COLO668 (cell line): ENCODE measurements around the gene CDCP1.

Experiments
- DNase-seq: peaks from one replicate; lab custom pipeline; 2025; ENCODE audit not compliant: unreplicated experiment; lab: John Stamatoyannopoulos, UW

The CDCP1 gene

DNA sequence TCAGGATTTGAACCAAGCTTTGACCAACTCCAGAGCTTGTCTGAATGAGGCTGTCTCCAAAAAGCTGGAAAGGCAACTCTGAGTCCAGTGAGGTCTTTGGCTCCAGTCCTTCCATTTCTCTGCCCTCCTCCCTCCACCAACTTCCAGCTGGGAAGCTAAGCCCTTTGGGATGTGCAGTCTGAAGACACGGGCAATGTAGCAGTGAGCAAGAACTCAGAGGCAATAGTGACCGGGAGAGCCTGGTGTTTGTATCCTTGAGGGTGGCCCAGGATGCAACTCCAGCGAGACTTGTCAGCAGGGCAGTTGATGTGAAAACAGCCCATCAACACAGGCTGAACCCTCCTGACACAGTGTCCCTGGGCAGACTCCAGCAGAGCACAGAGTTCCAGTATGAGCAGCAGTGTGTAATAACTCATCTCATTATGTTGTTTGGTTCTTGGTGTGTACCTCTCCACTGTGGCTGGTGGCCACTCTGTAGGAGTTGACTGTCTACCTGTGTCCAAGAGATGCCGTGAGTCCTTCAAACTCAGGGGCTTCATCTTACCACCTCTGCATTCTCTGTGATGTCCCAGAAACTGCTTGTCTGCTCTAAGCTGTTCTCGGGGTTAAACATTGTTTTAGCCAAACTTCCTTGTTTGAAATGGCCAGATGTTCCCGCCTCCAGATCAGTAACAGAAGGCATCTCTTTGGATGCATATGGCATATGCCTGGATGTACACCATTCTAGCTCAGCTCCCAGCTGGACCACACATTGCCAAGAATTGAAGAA lies 6.6 kb downstream of the CDCP1 start:
- no peak for DNase-seq

DNA sequence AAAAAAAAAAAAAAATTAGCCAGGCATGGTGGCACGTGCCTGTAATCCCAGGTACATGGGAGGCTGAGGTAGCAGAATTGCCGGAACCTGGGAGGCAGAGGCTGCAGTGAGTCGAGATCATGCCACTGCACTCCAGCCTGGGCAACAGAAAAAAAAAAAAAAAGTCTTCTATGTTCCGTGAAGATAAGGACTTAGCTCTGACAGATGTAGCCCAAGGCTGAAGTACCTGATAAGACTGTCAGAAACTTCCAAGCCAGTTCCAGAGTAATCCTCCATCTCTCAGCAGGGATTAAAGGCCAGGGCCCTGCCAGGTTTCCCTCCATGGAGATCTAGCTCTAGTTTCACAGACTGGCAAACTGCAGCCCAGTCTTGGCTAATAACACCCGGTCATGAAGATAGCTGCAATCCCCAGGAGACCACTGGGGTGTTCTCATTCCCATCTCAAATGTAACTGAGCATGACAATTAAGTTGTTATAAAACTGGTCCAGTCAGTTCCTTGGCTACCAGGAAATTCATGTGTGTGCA lies 8.5 kb downstream of the CDCP1 start:
- no peak for DNase-seq

DNA sequence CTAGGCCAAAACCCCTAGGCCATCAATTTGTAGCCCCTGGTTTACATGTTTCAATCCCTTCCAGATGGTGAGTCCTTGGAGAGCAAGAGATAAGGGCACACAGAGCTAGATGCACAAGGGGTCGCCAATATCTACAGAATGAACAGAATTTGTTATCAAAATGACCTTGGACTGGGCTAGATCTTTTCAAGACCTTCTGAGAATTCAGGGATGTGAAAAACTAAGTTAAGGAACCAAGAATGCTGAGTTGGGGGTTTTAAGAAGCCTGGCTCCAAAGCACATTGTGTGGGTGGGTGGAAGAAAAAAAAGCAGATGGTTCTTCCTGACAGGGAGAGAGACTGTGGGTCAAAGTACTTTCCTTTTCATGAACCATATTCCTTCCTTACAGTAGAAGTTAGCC lies 10.2 kb downstream of the CDCP1 start:
- no peak for DNase-seq

DNA sequence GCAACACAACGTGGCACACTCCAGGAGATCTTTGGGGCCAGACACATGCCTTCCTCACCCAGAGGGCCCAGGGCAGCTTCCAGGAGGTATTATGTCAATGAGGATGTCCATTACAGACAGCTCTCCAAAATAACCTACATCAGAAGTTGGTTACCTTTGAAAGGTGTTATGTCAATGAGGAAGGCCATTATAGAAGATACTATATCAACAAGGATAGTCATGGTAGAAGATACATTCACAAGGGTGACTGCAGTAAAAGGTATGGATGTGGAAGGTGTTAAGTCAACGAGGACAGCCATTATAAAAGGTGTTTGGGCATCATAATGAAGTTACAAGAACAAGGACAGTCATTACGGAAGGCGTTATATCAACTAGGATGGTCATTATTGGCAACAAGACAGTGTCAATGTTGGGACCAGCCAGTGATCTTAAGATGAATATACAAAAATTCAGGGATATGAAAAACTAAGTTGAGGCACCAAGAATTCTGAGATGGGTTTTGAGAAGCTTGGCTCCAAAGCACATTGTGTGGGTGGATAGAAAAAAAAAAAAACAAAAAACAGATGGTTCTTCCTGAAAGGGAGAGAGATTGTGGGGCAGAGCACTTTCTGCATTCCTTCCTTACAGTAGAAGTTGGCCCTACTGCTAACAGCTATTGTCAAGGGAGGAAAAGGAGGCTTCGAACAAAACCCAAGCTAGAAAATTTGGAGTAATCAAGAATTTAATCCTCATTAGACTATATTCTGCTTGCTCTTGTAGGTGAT lies 11.2 kb downstream of the CDCP1 start:
- DNase-seq = no peak

DNA sequence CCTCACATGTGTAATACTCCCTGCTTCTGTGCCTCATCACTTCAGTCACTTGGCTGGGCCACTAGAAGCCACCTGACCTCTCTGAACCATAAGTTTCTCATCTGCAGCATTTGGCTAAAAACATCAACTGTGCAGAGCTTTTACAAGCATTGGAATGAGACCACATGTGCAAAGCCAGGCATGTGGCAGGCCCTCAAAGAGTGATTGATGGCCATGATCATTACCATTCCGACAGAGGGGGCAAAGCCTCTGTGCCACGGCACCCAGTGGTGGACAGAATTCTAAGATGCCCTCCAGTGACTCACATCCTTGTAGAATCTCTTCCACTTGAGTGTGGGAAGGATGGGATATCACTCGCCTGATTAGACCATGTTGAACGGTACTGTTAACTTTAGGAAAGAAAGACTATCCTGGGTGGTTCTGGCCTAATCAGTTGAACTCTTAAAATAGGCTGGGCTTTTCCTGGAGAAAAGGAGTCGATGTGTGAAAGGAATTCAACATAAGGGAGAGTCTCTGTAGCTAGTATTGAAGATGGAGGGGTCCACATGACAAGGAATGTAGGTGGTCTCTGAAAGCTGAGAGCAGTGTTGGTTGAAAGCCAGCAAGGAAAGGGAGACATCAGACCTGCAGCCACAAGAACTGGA lies 13.5 kb downstream of the CDCP1 start:
- DNase-seq = no peak

DNA sequence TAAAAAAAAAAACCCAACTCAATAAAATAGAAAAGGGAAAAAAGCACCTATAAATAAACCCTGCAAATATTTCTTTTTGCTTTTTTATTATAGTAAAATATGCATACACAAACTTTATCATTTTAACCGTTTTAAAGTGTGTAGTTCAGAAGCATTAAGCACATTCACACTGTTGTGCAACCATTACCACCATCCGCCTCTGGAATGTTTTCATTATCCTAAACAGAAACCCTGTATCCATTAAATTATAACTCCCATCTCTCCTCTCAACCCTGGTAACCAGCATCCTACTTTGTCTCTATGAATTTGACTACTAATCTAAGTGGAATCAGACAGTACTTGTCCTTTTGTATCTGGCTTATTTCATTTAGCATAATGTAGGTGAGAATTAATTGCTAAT lies 15.0 kb downstream of the CDCP1 start:
- no peak for DNase-seq

DNA sequence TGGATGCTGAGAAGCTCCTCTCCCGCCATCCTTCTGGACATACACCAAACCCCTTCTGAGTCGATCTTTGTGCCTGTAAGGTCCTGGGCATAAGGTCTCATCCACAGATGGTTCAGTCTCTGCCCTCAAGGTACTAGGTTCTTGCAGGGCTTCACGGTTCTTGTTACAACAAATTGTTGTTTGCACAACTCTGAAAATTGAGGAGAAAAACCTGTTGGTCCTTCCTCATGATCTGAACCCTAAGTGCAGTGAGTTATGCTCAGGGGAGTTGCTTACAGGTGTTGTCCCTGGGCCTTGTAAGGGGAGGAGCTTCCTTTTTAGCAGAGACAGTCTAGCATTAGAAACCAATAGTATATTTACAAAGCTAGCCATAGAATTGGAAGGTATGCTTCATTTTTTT lies 15.7 kb downstream of the CDCP1 start:
- DNase-seq = no peak

DNA sequence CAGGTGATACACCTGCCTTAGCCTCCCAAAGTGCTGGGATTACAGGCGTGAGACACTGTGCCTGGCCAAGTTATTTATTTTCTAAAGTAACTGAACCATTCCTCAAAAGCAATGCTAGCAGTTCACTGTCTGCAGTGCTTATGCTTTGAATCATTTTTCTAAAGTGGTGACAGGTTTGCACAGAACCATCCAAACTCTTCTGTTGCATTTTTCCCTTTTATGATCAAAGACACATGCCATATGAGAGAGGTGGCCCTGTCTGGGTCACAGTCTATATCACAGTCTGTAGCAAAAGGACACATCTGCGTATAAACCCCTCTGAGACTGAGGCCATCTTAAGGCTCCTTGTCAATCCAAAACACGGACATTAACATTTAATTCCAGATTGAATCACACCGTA lies 17.2 kb downstream of the CDCP1 start:
- DNase-seq = no peak

DNA sequence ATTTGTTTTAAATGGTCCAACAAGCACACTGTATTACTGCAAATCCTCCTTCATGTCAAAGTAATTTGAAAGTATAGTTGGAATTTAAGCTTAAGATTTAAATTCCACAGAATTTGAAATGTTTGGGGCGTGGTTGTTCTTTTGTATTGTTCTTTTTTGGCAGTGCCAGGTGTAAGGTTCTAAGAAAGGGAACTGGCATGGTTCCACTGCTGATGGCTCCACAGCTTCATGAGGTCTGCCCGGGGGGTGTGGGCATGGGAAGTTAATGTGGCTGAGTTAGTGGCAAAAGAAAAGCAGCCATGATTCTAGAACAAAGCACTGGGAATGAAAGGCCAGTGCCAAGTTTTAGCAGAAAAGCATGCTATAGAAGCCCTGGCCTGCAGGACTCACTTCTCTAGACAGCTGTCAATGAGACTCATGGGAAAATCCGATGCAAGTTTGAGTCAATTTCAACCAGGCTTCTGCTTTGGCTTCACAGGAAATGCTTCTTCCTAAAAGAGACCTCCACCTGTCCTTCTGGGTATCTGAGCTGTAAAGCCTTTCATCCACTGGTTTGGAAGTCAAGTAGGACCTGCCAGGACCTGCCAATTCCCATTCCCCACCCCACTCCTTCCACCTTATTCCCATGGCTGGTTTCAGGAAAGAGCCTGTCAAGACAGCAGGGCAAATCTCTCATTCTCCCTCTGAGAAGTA lies 18.9 kb downstream of the CDCP1 start:
- DNase-seq = no peak

DNA sequence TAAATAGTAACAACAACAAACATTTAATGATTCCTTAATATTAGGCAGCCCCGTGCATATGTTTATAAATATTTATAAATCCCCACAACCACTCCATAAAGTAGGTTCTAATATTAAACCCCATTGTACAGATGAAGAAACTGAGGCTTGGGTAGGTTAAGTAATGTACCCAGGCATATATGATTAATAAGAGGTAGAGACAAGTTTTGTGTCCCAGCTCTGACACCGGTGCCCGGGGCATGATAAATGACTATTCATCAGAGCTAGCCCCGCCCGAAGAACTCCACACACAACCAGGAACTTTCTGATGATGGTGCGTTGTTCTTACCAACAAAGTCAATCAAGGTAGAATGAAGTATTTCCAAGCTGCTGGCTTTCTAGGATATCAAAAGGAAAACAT lies 19.4 kb downstream of the CDCP1 start:
- no peak for DNase-seq

DNA sequence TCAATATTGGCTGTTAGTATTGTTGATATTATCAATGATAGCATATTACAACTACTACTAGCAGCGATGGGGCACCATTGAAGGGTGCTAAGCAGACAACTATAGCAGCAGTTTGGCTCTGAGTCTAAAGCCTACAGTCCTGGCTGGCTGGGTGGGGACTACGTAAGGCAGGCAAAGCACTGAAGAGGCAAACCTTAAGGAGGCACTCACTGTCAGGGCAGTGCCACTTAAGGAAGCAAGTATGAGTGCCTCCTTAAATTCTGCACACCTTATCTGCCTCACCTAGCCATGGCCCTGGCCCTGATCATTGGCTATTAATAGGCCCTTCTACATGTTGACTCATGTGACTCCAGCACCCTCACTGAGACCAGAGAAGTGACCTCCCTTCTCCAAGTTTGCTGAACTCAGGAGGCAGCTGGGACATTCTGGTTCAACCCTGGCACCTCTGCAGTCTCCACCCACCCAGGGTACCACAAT lies 20.6 kb downstream of the CDCP1 start:
- DNase-seq = no peak

DNA sequence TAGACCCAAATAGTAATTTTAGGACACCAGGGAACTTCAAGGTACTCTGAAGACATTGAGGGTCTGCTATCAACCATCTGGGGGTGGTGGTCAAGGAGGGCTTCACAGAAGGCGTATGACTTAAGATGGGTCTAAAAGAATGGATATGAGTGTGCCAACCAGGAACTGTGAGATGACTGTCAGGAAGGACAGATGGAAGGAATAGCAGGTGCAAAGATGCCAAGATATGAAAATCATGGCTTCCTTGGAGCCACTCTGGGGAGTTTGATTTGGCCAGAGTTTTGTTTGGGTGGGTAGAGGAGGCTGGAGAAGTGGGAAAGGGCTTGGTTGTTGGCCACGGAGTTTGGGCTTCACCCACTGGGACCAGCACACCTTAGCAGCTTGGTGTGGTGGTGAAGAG lies 21.2 kb downstream of the CDCP1 start:
- DNase-seq = no peak

DNA sequence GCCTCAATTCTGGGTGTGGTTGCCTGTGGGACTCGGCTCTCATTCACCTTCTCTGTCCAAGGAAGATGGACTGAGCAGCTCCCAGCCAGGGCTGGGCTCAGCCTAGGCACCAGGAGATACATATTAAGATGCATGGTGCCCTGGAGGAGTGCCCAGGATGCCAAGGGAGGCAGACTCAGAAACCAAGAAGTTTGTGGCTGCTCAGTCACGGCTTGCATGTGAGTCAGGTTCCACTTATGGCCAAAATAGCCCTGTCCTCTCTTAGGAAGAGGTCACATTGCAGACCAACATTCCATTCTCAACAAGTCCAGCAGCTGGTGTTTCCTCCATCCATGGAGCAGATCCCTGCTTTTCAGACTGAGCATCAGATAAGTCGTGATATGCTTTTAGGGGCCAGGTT lies 21.8 kb downstream of the CDCP1 start:
- no peak for DNase-seq

DNA sequence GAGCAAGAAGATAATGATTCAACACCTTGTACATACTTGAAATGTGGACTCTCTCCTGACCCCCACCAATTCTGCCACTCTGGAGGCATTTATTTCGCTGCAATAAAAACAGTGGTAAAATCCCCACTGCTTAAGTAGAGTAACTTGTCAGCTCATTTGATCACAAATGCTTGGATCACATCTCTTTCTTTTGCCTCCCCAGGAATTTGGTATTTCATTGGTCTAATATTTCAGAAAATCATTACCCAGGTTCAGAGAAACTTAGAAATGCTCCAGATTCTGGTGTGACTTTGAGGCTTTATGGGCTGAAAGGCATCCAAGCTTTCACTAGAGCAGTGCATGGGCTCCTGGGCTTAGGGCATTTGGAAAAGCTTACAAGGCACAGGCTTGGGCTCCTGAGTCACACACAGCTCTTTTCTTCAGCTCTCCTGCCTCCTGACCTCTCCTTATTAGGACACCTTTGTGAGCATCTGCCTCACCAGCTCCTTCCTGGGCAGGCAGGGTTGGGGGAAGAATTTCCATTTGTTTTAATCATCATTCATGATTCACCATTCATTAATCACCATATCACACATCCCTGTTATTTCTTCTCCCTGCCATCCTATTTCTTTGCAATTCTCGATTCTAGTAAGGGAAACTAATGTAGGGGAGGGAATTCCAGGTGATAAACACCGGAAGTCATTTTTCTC lies 22.5 kb downstream of the CDCP1 start:
- DNase-seq = no peak

DNA sequence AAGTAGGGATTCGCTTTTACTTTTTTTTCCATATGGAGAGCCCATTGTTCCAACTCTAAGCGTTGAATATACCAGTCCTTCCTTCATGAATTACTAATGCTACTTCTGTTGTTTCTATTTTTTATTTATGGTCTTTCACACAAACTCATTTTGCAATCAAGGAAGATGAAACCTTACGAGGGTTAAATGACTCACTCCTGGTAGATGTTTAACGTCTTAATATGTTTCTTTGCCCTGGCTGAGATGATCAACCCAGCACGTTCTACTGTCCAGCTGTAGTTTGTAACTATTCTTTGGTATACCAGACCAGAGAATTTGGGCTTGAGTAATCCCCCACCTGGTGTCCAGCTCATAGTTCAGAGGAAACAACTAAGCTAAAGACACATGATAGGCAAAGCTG lies 23.1 kb downstream of the CDCP1 start:
- no peak for DNase-seq

DNA sequence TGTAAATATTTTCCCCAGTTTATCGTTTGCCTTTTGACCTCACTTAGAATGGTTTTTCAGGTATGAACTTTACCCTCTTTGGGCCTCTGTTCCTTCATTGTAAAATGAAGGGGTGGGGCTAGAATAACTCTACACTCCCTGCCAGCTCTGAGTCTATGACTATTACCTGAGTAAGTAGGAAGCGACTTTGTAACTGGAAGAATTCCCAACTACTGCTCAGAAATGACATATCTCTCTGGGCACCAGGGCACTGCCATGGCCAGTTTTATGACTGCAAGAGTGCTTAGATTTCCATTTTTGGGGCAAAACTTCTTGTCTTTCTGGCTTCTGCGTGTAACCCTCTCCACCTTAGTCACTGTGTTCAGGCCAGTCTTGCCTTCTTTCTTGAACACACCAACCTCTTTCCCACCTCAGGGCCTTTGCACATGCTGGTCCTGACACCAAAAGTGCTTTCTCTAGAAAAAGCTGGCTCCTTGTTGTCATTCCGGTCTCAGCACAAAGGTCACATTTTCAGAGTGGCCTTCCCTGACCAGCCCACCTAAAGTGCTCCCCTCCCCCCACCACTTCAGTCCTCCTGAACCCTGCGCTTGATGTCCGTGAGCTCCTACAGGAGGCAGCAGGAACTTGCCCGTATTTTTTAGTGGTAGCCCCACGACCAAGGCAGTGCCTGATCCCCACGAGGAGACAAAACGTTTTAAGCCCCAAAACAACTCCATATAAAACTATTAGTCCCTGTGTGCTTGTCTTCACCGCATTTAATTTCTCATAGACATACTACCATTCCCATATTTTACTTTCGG lies 25.6 kb downstream of the CDCP1 start:
- no peak for DNase-seq

DNA sequence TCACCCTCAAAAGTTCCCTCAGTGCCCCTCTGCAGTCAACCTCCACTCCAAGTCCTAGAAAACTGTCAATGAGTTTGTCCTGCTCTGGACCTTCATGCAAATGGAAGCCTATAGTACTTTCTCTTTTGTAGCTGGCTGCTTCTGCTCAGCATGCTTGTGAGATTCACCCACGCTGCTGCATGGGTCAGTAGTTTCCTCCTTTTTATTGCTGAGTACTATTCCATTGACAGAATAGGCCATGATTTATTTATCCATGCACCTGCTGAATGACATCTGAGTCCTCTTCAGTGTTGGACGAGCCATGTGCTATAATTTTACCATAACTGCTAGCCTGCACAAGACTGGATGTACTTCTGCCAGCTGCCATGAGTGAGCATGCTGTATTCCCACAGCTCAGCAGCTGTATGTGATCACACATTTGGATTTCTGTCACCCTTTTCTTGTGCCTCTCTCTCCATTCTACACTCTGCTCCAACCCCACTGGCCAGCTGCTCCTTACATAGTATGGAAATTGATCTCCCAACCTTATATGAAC lies 26.3 kb downstream of the CDCP1 start:
- DNase-seq = peak; percentile 14

DNA sequence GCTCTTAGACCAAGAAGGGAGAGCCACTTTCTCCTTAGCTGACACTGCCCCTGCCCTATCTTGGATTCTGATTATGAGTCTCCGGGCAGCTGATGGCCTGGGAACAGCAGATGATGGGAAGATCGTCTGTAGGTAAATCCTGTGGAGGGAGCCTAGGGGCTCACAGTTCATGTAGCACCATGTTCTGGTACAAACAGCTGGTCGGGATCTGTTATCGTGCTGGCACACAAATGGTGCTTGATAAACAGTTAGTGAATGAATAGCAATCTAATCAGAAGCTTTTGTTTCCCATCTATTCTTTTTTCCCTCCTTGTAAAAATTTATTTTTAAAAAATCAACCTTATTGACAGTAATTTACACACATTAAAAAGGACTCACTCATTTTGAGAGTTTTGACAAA lies 26.8 kb downstream of the CDCP1 start:
- peak; percentile 7 for DNase-seq

DNA sequence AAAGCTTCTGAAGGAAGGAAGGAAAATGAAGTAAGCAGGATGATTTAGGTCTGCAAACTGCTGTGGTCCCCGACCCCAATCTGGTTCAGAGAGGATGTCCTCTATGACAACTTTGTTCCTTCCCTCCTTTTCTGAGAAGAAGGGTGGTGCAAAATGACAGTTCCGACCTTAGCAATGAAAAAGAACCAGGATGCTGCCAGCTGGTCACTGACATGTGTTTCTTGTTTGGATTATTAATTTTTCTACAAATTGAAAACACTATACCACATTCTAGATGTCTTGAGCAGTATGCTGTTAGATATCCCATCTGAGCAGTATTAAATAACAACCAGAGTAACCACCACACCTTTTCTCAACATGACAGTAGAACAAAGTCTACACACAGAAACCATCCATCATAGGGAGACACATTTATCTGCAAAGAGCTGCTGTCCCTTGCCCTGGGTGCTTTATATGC lies 27.5 kb downstream of the CDCP1 start:
- peak; percentile 1 for DNase-seq
